ENCODE measurements around the gene STRN3.

DNA sequence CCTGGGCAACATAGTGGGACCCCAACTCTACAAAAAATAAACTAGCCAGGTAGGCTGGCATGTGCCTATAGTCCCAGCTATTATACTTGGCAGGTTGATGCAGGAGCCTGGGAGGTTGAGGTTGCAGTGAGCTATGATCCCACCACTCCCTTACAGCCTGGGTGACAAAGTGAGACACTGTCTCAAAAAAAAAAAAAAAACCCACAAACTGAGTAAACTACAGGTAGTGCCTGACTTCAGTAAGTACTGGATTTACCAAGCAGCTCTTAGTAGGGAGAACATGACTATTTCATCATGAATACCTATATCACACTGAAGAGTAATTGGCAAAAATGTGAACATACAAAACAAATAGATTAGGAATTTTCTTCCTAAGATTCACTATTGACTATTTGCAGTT, 33.1 kb downstream of the STRN3 start:
- TF ChIP-seq CTCF (conservative IDR thresholded peaks at IDR 0.05; ENCODE audit: low read depth, low read length), result no peak
- no peak for TF ChIP-seq EZH2 (IDR thresholded peaks at IDR 0.05; ENCODE audit: borderline replicate concordance, low read depth, low read length, poor library complexity, severe bottlenecking)
